Measurements from ENCODE around the gene GUCA2B.

GUCA2B gene

DNA sequence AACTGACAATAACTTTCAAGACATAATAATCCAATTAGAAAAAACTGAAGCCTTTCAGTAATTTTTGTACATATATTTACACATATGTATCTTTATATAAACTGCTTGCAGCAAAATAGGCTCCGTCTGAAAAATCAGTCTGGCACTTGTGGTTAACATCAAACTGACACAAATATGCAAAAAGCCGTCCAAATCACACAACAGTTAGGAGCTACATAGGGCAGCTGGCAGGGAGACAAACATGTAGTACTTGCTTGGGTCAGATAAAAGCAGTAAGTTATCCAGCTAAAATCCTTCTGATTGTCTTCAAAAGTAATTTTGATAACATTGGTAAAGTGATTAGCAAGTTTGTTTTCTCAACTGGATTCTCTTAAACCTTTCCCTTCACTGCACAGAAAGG lies 26.1 kb downstream of the GUCA2B start:
- Histone ChIP-seq H3K9me3 (no peaks in the 10 kb centered on the region), H3K4me3 (ENCODE audit: low read depth in 1 of 2, low read length in 1 of 2) (no peak overlapping the region), H3K27me3 (no peaks in the 10 kb centered on the region), H3K36me3 (peaks cover 64% of the 10 kb centered on the region), H3K27ac (no peak overlapping the region), H3K4me1 (ENCODE audit: control insufficient read depth in 1 of 2, insufficient read depth in 1 of 2, low read depth in 1 of 2, low read length in 1 of 2) (no peaks in the 10 kb centered on the region)
- TF ChIP-seq, protein P1, sequence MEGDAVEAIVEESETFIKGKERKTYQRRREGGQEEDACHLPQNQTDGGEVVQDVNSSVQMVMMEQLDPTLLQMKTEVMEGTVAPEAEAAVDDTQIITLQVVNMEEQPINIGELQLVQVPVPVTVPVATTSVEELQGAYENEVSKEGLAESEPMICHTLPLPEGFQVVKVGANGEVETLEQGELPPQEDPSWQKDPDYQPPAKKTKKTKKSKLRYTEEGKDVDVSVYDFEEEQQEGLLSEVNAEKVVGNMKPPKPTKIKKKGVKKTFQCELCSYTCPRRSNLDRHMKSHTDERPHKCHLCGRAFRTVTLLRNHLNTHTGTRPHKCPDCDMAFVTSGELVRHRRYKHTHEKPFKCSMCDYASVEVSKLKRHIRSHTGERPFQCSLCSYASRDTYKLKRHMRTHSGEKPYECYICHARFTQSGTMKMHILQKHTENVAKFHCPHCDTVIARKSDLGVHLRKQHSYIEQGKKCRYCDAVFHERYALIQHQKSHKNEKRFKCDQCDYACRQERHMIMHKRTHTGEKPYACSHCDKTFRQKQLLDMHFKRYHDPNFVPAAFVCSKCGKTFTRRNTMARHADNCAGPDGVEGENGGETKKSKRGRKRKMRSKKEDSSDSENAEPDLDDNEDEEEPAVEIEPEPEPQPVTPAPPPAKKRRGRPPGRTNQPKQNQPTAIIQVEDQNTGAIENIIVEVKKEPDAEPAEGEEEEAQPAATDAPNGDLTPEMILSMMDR (IDR thresholded peaks at IDR 0.05) = no peak

DNA sequence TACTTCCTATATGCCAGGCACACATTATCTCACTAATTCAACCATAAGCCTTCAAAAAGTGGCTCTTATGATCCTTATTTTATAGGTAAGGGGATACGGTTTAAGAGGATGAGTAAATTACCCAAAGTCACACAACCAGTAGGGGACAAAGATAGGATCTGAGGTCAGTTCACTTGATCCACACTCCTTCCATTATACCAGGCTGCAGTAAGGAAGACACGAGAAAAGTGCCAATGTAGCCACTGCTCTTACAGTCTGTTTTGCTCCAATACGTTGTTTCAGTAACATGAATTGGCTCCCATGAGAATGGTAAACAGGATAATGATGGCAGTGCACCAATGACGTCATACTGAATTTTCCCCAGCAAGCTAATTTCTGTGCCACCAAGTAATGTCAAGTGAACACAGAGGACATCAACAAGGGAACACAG lies 26.7 kb downstream of the GUCA2B start:
- Histone ChIP-seq H3K4me1 (ENCODE audit: control insufficient read depth in 1 of 2, insufficient read depth in 1 of 2, low read depth in 1 of 2, low read length in 1 of 2) (no peaks in the 10 kb centered on the region), H3K27ac (no peak overlapping the region), H3K4me3 (ENCODE audit: low read depth in 1 of 2, low read length in 1 of 2) (no peak overlapping the region), H3K27me3 (no peaks in the 10 kb centered on the region), H3K36me3 (peaks cover 59% of the 10 kb centered on the region), H3K9me3 (no peaks in the 10 kb centered on the region)
- TF ChIP-seq, protein P1 (IDR thresholded peaks at IDR 0.05) = no peak

- peaks cover 60% of the 10 kb centered on the region for H3K36me3 ChIP-seq
- no peaks in the 10 kb centered on the region for H3K27me3 ChIP-seq
- H3K9me3 ChIP-seq = no peaks in the 10 kb centered on the region
- no peak overlapping the region for H3K27ac ChIP-seq
- no peaks in the 10 kb centered on the region for H3K4me1 ChIP-seq (ENCODE audit: control insufficient read depth in 1 of 2, insufficient read depth in 1 of 2, low read depth in 1 of 2, low read length in 1 of 2)
- no peak overlapping the region for H3K4me3 ChIP-seq (ENCODE audit: low read depth in 1 of 2, low read length in 1 of 2)
- TF ChIP-seq, protein P1 (IDR thresholded peaks at IDR 0.05) = no peak
These were observed 28.5 kb downstream of the GUCA2B start for GRCh38 chr1:42181687-42182086.

GRCh38 chr1:42183210-42183956 lies 30.2 kb downstream of the GUCA2B start:
- peaks cover 62% of the 10 kb centered on the region for H3K36me3 ChIP-seq

GRCh38 chr1:42183957-42184268 lies 30.7 kb downstream of the GUCA2B start:
- TF ChIP-seq, protein P1 (IDR thresholded peaks at IDR 0.05) = no peak
- H3K36me3 ChIP-seq = peaks cover 62% of the 10 kb centered on the region

More at GRCh38 chr1:42183210-42183956, 30.2 kb downstream of the GUCA2B start:
- no peaks in the 10 kb centered on the region for H3K4me1 ChIP-seq (ENCODE audit: control insufficient read depth in 1 of 2, insufficient read depth in 1 of 2, low read depth in 1 of 2, low read length in 1 of 2)
- no peaks in the 10 kb centered on the region for H3K9me3 ChIP-seq
- TF ChIP-seq, protein P1 (IDR thresholded peaks at IDR 0.05) = no peak
- H3K27me3 ChIP-seq = no peaks in the 10 kb centered on the region
- H3K4me3 ChIP-seq (ENCODE audit: low read depth in 1 of 2, low read length in 1 of 2) = no peak overlapping the region
- no peak overlapping the region for H3K27ac ChIP-seq

More at GRCh38 chr1:42183957-42184268, 30.7 kb downstream of the GUCA2B start:
- Histone ChIP-seq H3K9me3 (no peaks in the 10 kb centered on the region), H3K4me1 (ENCODE audit: control insufficient read depth in 1 of 2, insufficient read depth in 1 of 2, low read depth in 1 of 2, low read length in 1 of 2) (no peaks in the 10 kb centered on the region), H3K27ac (no peak overlapping the region), H3K27me3 (no peaks in the 10 kb centered on the region), H3K4me3 (ENCODE audit: low read depth in 1 of 2, low read length in 1 of 2) (no peak overlapping the region)
